Stimulated activated naive CD4-positive, alpha-beta T cell (primary cell): ENCODE data around the gene LAD1.

ENCODE experiments used
- DNase-seq, 6 experiments: peaks; one replicate each; lab custom pipeline; 2025; lab: John Stamatoyannopoulos, UW

The LAD1 gene

GRCh38 chr1:201399018-201399351 lies at the start of gene LAD1:
Gene LAD1, minus strand, starts transcription at chr1:201399324. Its CDS starts 18 bp downstream, at chr1:201399306.
- no peak for DNase-seq

DNA sequence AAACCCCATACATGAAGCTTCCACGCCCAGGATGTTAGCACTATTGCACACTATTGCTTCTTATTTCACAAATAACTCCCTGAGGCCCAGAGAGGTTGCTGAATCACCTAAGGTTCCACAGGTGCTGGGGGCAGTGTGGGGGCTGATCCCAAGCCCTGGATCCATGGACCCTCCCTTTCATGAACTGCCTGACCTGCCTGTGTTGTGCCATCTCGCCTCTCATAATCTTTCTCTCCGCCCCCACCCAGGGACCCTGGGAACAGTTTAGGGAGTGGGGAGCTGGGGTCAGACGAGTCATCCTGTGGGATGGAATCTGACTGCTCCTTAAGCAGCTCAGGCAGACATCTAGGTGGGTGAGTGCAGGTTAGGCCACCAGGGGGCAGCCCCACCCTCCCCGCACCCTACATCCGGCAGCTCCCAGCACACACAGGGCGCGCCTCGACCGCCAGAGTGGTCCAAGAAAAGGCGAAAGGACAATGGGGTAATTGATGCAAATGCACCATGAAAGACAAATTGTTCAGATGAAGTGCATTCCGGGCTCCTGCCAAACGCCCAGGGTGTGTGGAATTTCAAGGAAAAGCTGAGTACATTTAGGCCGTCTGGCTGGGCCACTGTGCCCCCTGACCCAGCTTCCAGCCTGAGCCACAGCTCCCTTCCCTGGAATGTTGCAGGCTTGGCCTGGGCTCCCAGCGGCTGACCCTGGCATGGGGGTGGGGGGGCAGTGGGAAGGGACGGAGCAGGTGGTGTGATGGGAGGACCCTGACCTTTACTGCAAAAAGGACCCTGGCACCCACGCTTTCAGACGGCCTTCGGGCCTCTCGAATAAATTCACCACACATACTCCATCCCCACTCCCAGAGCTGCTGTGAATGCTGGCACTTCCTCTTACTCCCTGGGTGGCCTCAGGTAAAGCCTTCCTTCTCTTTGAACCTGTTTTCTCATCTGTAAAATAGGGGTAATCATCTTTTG lies 49.1 kb upstream of the LAD1 start:
- DNase-seq = peak in 5 of 6 experiments; percentile 12 to 38 (median 18)

DNA sequence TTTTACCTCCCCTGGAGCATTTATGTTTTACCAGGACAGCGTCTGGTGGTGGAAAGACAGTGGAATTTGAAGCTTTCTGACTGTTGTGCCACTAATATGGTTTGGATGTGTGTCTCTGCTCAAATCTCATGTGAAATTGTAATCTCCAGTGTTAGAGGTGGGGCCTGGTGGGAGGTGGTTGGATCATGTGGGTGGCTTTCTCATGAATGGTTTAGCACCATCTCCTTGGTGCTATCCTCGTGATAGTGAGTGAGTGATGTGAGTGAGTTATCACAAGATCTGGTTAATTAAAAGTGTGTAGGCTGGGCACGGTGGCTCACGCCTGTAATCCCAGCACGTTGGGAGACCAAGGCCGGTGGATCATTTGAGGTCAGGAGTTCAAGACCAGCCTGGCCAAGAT lies 46.2 kb upstream of the LAD1 start:
- no peak for DNase-seq

GRCh38 chr1:201444792-201445191 lies 45.7 kb upstream of the LAD1 start:
- no peak for DNase-seq

GRCh38 chr1:201443747-201444146 lies 44.6 kb upstream of the LAD1 start:
- DNase-seq = no peak

DNA sequence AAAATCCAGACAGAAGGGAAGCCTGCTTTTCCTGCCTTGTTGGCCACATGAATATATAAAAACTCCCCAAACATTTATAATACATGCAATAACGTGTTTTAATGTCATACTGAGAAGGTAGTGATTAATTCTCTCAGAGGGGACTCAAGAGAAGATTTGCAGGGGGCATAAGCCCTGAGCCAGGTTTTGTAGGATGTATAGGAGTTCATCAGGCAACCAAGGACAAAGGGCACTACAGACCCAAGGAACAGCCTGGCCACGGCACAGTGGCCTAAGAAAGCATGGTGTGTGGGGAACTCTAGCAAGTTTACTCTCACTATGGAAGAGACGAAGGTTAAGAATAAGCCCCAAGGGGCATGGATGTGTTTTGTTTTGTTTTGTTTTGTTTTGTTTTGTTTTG lies 37.8 kb upstream of the LAD1 start:
- no peak for DNase-seq

- DNase-seq = no peak
These were observed 37.3 kb upstream of the LAD1 start for GRCh38 chr1:201436393-201436792.

GRCh38 chr1:201434266-201434665 lies 35.1 kb upstream of the LAD1 start:
- no peak for DNase-seq

DNA sequence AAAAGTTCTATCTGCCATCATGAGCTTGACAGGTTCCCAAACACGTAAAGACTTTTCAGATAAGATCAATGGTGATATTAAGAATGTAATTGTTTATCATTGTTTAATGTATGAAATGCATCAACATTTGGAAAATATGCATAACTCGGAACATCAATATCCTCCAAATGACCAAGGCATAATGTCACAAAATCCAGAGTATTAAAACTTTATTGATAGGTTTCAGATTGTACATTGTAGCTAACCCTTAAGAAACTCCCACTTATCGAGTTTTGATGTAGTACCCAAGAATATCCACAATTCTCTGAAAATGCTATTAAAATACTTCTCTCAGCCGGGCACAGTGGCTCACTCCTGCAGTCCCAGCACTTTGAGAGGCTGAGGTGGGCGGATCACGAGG lies 34.5 kb upstream of the LAD1 start:
- DNase-seq = no peak

DNA sequence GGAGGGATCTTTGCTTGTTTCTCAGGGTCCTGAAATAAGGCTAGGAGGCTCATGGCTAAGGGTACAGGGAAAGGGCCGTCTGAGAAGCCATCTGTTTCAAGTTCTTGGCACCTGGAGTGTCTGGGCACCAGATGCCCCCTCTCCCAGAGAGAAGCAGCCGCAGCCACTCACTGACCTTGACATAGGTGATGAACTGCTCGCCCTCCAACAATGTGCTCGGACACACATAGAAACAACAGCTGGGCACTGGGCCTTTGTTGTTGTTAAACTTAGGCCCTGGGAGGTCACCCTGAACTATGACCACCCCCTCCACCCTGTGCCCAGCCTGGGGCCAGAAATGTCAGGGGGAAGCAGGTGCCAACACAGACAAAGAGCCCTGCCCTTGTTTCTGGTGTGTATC lies 31.7 kb upstream of the LAD1 start:
- no peak for DNase-seq

DNA sequence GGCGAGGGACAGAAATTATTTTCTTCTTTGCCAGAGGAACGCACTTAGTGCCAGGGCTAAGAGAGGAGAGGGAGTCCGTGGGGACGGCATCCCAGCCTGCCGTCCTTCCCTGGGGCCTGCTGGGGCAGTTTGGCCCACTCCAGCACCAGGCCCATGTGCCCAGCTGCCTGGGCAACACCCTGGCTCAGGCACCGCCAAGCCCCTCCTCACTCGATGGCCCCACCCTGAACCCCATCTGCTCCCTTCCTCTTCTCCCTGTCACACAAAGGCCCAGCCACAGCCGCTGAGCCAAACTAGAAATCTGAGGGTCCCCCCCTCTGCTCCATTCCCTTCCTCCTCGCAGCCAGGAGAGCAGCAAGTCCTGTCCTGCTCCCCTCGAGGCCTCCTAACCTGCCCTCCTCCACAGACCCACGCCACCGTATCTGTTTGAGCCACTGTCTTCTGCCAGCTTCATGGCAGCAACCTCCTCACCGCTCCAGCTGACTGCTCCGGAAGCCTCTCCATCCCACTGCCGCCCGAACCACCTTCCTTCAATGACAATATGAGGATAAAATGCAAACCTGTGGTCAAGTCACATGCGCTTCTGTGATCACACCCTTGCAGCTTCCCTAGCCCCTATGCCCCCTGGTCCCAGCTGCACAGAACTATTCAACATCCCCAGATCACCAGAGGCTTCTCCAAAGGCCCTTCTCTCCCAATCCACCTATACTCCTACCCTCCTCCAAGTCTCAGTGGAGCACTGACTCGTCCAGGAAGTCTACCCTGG lies 30.8 kb upstream of the LAD1 start:
- DNase-seq = no peak

DNA sequence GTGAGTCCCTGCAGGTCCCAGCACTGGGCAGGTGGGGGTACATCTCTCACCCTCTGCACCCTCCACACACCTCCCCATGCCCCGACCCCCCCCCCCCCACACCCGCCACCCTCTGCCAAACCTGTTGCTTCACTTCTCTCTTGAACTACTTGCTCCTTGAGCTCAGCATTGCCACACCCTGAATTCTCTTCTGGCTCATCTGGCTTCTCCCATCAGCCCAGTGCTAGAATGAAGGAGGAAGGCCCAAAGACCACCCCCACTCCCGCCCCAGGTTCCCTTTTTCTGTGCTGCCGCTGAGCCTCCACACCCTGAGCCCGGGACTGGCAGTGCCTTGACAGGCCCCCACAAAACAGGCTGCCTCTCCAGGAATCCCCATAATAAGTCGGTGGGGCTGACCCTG lies 28.8 kb upstream of the LAD1 start:
- DNase-seq = no peak

DNA sequence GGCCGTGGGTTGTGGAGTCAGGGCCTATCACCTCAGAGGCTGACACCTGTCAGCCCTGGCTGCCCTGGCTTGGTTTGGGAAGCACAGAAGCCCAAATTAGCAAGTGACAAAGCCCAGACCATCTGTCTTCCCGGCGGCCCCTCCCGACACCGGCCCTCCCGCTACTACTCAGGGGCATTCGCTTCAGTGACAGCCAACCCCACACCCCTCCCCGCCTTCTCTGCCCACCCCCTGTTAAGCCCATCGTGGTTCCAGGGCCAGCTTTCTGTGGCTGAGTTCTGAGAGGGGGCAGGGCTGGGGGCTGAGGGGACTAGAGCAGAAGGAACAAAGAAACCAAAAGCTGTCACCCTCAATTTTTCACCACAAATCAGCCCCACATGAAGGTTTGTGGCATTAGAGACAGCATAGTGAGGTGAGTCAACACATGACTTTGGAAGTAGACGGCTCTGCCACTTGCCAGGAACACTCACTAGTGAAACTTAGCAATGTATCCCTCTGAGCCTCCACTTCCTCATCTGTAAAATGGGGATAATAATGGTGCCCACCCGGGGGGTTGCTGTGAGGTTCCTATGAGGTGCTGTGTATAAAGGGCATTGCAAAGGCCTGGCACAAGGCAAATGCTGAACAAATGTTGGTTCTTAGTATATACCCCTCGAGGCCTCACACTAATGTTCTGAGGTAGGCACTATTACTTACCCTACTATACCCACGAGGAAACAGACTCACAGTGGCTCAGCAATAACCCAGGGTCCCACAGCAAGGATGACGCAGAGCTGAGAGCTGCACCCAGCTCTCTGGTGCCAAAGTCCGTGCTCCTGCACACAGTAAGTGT lies 27.6 kb upstream of the LAD1 start:
- DNase-seq = no peak

- DNase-seq = no peak
These were observed 25.0 kb upstream of the LAD1 start for GRCh38 chr1:201424146-201424545.

GRCh38 chr1:201423655-201424054 lies 24.5 kb upstream of the LAD1 start:
- no peak for DNase-seq

- no peak for DNase-seq
These were observed 23.4 kb upstream of the LAD1 start for GRCh38 chr1:201422436-201423030.

DNA sequence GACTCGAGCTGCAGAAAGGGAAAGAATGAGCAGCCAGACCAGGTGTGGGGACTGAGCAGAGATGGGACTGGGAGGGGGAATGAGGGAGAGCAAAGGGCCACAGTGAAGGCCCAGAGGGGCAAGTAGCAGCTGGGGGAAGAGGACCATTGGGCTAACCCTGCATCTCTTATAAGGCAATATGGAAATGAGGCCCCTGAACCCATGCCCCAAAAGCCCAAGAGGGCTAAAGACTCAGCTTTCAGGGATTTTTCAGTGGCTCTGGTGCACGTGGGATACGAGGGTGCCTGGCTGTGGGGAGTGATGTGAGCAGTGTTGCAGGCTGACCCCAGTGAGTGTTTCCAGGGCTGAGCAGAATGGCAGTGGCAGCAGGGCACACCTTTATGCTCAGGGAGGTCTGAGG lies 22.9 kb upstream of the LAD1 start:
- no peak for DNase-seq

GRCh38 chr1:201421041-201421440 lies 21.9 kb upstream of the LAD1 start:
- no peak for DNase-seq

DNA sequence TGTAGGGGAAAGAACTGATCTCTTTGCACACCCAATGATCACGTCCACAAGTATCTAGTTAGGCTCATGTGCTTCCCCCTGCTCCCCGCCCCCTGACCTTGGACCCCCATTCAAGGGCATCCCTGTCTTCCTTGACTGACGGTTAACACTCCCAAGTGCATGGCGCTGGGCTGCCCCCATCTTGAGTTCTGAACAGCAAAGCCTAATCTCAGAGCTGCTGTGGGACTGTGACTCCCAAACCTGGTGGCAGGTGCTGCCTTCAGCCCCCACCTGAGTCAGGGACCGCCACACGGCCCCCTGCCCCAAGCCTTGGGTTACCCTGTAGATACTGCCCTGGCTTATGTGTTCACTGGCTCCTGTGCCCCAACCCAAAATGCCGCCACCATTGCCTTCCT lies 21.5 kb upstream of the LAD1 start:
- DNase-seq = no peak

- no peak for DNase-seq
These were observed 20.9 kb upstream of the LAD1 start for GRCh38 chr1:201419746-201420607.

DNA sequence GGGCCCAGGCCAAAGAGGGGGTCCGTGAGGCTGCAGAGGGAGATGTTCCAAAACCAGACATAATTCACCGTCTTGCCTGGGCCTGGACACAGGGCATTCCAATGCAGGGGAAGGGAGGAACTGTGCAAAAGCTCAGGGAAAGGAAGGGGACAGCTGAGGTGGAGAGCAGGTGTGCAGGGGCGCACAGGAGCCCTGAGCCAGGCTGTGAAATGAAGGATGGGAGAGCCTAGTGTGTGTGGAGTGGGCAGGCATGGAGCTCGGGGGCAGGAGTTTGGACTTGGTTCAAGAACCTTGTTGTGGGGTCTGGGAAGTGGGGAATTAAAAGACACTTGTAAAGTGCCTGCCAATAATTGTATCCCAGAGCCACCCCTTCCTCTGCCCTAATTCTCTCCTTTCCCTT lies 20.1 kb upstream of the LAD1 start:
- DNase-seq = no peak
